ENCODE data around the gene CSMD2. TPM values are rescaled to one million over a fixed set of nuclear protein-coding genes. Genes with fewer than 3 reads are reported as not detected.
A peak's percentile ranks its signal among the peaks of the same experiment; 100 is the strongest.

The CSMD2 gene
- total RNA-seq, 2 donors from 2014 or later, result 2.8 to 3.0 TPM

DNA sequence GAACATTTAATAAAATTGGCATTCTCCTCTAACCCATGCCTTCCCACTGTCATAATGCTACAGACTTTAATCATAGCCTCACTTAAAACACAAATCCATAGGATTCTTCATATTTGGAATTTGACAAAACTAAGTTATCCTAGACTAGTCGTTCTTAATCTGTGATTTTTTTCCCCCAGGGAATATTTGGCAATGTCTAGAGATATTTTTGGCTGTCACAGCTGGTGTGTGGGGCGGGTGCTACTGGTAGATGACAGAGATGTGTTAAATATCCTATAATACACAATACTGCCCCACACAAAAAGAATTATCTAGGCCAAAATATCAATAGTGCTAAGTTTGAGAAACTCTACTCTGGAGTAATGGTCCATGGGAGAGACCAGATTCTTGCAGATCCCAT lies 396.9 kb downstream of the CSMD2 start:
- H3K4me3 ChIP-seq, result no peak overlapping the region
- H3K27ac ChIP-seq, result no peak overlapping the region
- H3K9me3 ChIP-seq, result no peaks in the 10 kb centered on the region
- H3K4me1 ChIP-seq (ENCODE audit: control insufficient read depth in 1 of 2, low read depth in 2 of 2), result peaks cover 0 to 4% of the 10 kb centered on the region in 2 donors
- TF ChIP-seq CTCF (IDR thresholded peaks at IDR 0.05), result no peak
- H3K36me3 ChIP-seq, result no peaks in the 10 kb centered on the region
- DNase-seq (ENCODE audit: low spot score), result no peak
- no peaks in the 10 kb centered on the region for H3K27me3 ChIP-seq (replicated peaks; ENCODE audit: insufficient read depth)
- ATAC-seq (ENCODE audit: insufficient number of reproducible peaks, low FRiP score, low read depth), result no peak

DNA sequence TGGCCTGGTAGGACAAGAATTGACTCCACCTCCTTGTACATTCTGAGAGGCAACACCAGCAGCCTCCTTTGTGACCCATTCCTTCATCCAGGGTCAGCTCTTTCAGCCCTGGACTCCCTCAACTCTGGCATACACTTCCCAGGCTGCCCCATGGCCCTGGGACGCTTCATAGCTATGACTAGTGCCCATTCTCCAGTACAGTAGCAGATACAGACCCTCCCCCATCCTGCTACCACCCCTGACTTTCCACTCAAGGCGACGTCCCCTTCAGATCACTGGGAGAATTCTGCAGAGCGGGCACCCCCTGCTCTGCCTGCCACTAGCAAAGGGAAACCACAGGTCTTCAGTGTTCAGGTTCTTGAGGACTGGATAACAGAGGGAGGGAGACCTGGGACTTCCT lies 400.9 kb downstream of the CSMD2 start:
- H3K9me3 ChIP-seq, result no peaks in the 10 kb centered on the region
- TF ChIP-seq CTCF (IDR thresholded peaks at IDR 0.05), result no peak
- DNase-seq (ENCODE audit: low spot score) (no peak), ATAC-seq (ENCODE audit: insufficient number of reproducible peaks, low FRiP score, low read depth) (no peak)
- no peaks in the 10 kb centered on the region for H3K27me3 ChIP-seq (replicated peaks; ENCODE audit: insufficient read depth)
- H3K4me3 ChIP-seq, result no peak overlapping the region
- peaks cover 13 to 44% of the 10 kb centered on the region in 2 donors for H3K4me1 ChIP-seq (ENCODE audit: control insufficient read depth in 1 of 2, low read depth in 2 of 2)
- no peaks in the 10 kb centered on the region for H3K36me3 ChIP-seq
- no peak overlapping the region for H3K27ac ChIP-seq

GRCh38 chr1:33763406-33763805 lies 401.6 kb downstream of the CSMD2 start:
- ATAC-seq (ENCODE audit: insufficient number of reproducible peaks, low FRiP score, low read depth) (no peak), DNase-seq (ENCODE audit: low spot score) (no peak)
- peaks cover 16 to 49% of the 10 kb centered on the region in 2 donors for H3K4me1 ChIP-seq (ENCODE audit: control insufficient read depth in 1 of 2, low read depth in 2 of 2)
- H3K9me3 ChIP-seq, result no peaks in the 10 kb centered on the region
- H3K36me3 ChIP-seq, result no peaks in the 10 kb centered on the region
- no peaks in the 10 kb centered on the region for H3K27me3 ChIP-seq (replicated peaks; ENCODE audit: insufficient read depth)
- no peak overlapping the region for H3K4me3 ChIP-seq
- no peak for TF ChIP-seq CTCF (IDR thresholded peaks at IDR 0.05)
- H3K27ac ChIP-seq, result peak overlapping the region; percentile 79 to 80

GRCh38 chr1:33762962-33763361 lies 402.1 kb downstream of the CSMD2 start:
- no peaks in the 10 kb centered on the region for H3K27me3 ChIP-seq (replicated peaks; ENCODE audit: insufficient read depth)
- H3K9me3 ChIP-seq, result no peaks in the 10 kb centered on the region
- TF ChIP-seq CTCF (IDR thresholded peaks at IDR 0.05), result no peak
- ATAC-seq (ENCODE audit: insufficient number of reproducible peaks, low FRiP score, low read depth) (no peak), DNase-seq (ENCODE audit: low spot score) (no peak)
- no peaks in the 10 kb centered on the region for H3K36me3 ChIP-seq
- H3K4me1 ChIP-seq (ENCODE audit: control insufficient read depth in 1 of 2, low read depth in 2 of 2), result peaks cover 17 to 54% of the 10 kb centered on the region in 2 donors
- H3K4me3 ChIP-seq, result no peak overlapping the region
- H3K27ac ChIP-seq, result peak overlapping the region; percentile 79 to 80

- Histone ChIP-seq H3K36me3 (no peaks in the 10 kb centered on the region), H3K9me3 (no peaks in the 10 kb centered on the region), H3K27me3 (replicated peaks; ENCODE audit: insufficient read depth) (no peaks in the 10 kb centered on the region), H3K27ac (peak overlapping the region; percentile 79 to 80), H3K4me3 (no peak overlapping the region), H3K4me1 (ENCODE audit: control insufficient read depth in 1 of 2, low read depth in 2 of 2) (peaks cover 17 to 55% of the 10 kb centered on the region in 2 donors)
- ATAC-seq (ENCODE audit: insufficient number of reproducible peaks, low FRiP score, low read depth), result no peak
- no peak for TF ChIP-seq CTCF (IDR thresholded peaks at IDR 0.05)
- DNase-seq (ENCODE audit: low spot score), result no peak
Observed at GRCh38 chr1:33762109-33762830, 402.8 kb downstream of the CSMD2 start.

Data from thoracic aorta (tissue), 2 donors.